ENCODE data around the gene MAN1A1. TPM values are rescaled to one million over a fixed set of nuclear protein-coding genes. Genes with fewer than 3 reads are reported as not detected.
A peak's percentile ranks its signal among the peaks of the same experiment; 100 is the strongest.

MAN1A1 gene
- total and polyA plus RNA-seq, 2 of the 8 experiments (the other 6 are each of a cell fraction or from before 2014, with no cell fraction given): 1.8 to 5.4 TPM

GRCh38 chr6:119353696-119354095 is 4.1 kb upstream of the MAN1A1 start:
- H2AFZ ChIP-seq (ENCODE audit: low read length): no peak overlapping the region
- H3K79me2 ChIP-seq (ENCODE audit: control insufficient read depth in 1 of 2, insufficient read depth in 2 of 2, low read length in 2 of 2): no peaks in the 10 kb centered on the region
- 60% methylated on average over 4 of the region's 4 CpGs; no CpG with 5 or more reads in 1 of the 2 experiments for WGBS, 2 experiments (ENCODE audit: extremely low coverage in 1 of 2, insufficient coverage in 1 of 2, insufficient read length in 1 of 2, insufficient replicate concordance in 2 of 2, low coverage in 1 of 2, low lambda C conversion rate in 2 of 2, missing lambda C conversion rate in 1 of 2)
- no peak overlapping the region for H3K9ac ChIP-seq (replicated peaks in 1 of 4; ENCODE audit: extremely low read depth in 1 of 4, low read depth in 3 of 4, low read length in 3 of 4)
- no peak overlapping the region for H3K56ac ChIP-seq (replicated peaks; ENCODE audit: insufficient read length, low read depth, low read length)
- H3K23me2 ChIP-seq (ENCODE audit: low read depth, low read length): peaks cover 10% of the 10 kb centered on the region; the same call in 1 of the 2 replicates
- H4K20me1 ChIP-seq (replicated peaks in 1 of 2; ENCODE audit: control insufficient read depth in 1 of 2, insufficient read depth in 2 of 2, low read length in 2 of 2): no peaks in the 10 kb centered on the region
- CTCF ChIA-PET (ENCODE audit: partially characterized antibody): no interaction called here
- H3K4ac ChIP-seq (replicated peaks; ENCODE audit: insufficient read length, low read depth, low read length): no peak overlapping the region
- no peak overlapping the region for H3K4me3 ChIP-seq (ENCODE audit: extremely low read depth in 1 of 4, insufficient read depth in 2 of 4, low read depth in 3 of 4, low read length in 4 of 4)
- no peak overlapping the region for H4K91ac ChIP-seq (replicated peaks; ENCODE audit: insufficient read length, low read length)
- no peak overlapping the region for H2BK12ac ChIP-seq (ENCODE audit: low read depth, low read length)
- H3K18ac ChIP-seq (ENCODE audit: extremely low read depth, low read length): no peak overlapping the region
- H3K14ac ChIP-seq (ENCODE audit: insufficient read length): no peak overlapping the region
- no peak overlapping the region for H4K8ac ChIP-seq (ENCODE audit: extremely low read depth, insufficient read depth, low read length)
- H3K9me3 ChIP-seq (ENCODE audit: insufficient read depth in 2 of 2, low read depth in 1 of 2, low read length in 1 of 2): no peaks in the 10 kb centered on the region
- POLR2A ChIA-PET (ENCODE audit: partially characterized antibody): no interaction called here
- H2BK120ac ChIP-seq (replicated peaks; ENCODE audit: low read depth, low read length): peak overlapping the region; percentile 80
- no peak overlapping the region for H3K27ac ChIP-seq (ENCODE audit: low read depth, low read length)
- TF ChIP-seq CHD1 (IDR thresholded peaks at IDR 0.05; ENCODE audit: low read depth, low read length) (no peak), EGR1 (IDR thresholded peaks at IDR 0.05; ENCODE audit: borderline replicate concordance, low read depth, low read length) (no peak), SP4 (IDR thresholded peaks at IDR 0.05; ENCODE audit: low read length) (no peak), RNF2 (IDR thresholded peaks at IDR 0.05; ENCODE audit: borderline replicate concordance, low read depth, low read length, missing control alignments, poor library complexity, severe bottlenecking) (no peak), RXRA (IDR thresholded peaks at IDR 0.05; ENCODE audit: insufficient read depth, low read depth, low read length) (no peak), SIX5 (IDR thresholded peaks at IDR 0.05; ENCODE audit: low read depth, low read length) (no peak), JUND (IDR thresholded peaks at IDR 0.05; ENCODE audit: low read length) (no peak), CBX8 (IDR thresholded peaks at IDR 0.05; ENCODE audit: borderline replicate concordance, low read depth, low read length) (no peak), BRCA1 (IDR thresholded peaks at IDR 0.05; ENCODE audit: low read depth, low read length) (no peak), HDAC2 (IDR thresholded peaks at IDR 0.05; ENCODE audit: borderline replicate concordance in 1 of 2, low read depth in 2 of 2, low read length in 2 of 2) (no peak), USF2 (IDR thresholded peaks at IDR 0.05; ENCODE audit: low read length) (no peak)
- no peaks in the 10 kb centered on the region for H3K36me3 ChIP-seq (ENCODE audit: control insufficient read depth in 2 of 4, insufficient read depth in 4 of 4, low read length in 3 of 4)
- peaks cover 0 to 5% (median 1%) of the 10 kb centered on the region in 4 experiments; a peak in 2 of 7 replicates for H3K4me1 ChIP-seq (replicated peaks in 1 of 4; ENCODE audit: control insufficient read depth in 3 of 4, insufficient read depth in 4 of 4, low read length in 3 of 4)
- no peak overlapping the region for H3K23ac ChIP-seq (ENCODE audit: insufficient read length)
- FAIRE-seq (no peak), DNase-seq (ENCODE audit: low read depth in 1 of 2, low spot score in 2 of 2) (no peak)
- no peak overlapping the region for H4K5ac ChIP-seq (ENCODE audit: insufficient read length, low read depth, low read length)
- H2AK5ac ChIP-seq (ENCODE audit: low read depth, low read length): no peak overlapping the region
- no peak overlapping the region for H2BK5ac ChIP-seq (ENCODE audit: low read depth, low read length)
- no peak overlapping the region for H2BK20ac ChIP-seq (ENCODE audit: low read length)
- no peak overlapping the region for H2BK15ac ChIP-seq (ENCODE audit: low read length)
- no peak overlapping the region for H3K4me2 ChIP-seq (ENCODE audit: insufficient read depth in 1 of 2, low read depth in 2 of 2, low read length in 2 of 2)
- no peaks in the 10 kb centered on the region for H3K79me1 ChIP-seq (ENCODE audit: low read depth, low read length)
- H3K27me3 ChIP-seq (replicated peaks in 1 of 4; ENCODE audit: control insufficient read depth in 3 of 4, extremely low read depth in 1 of 4, insufficient read depth in 3 of 4, low read length in 3 of 4): peaks cover 0 to 6% (median 3%) of the 10 kb centered on the region in 4 experiments; a peak in 2 of 7 replicates
